SK-N-SH treated with all-trans-retinoic acid at 6 μM for 48 hours (cell line): Measurements from ENCODE around the gene MMP14.

Experiments
- ATAC-seq: fragments of 200-7000 bp; cut with Tn5 transposase; 3 replicates; pipeline ENCODE4 v1.9.1; 2020; ENCODE audit warnings: mild to moderate bottlenecking, moderate library complexity
- ARNTL ChIP-seq: fragments of 450-650 bp; formaldehyde crosslinking; IDR thresholded peaks from 2 replicates; pipeline ENCODE4 v1.5.0; 2020; ENCODE audit warnings: low read depth, mild to moderate bottlenecking, moderate library complexity, borderline replicate concordance
- BACH2 ChIP-seq: fragments of 250-450 bp; sonication (Bioruptor Pico); IDR thresholded peaks from 2 replicates; pipeline ENCODE4 v1.9.0; 2021; ENCODE audit warnings: mild to moderate bottlenecking, borderline replicate concordance
- CSDC2 ChIP-seq: fragments of 250-450 bp; sonication (Bioruptor Pico); IDR thresholded peaks from 2 replicates; pipeline ENCODE4 v1.5.0; 2020; ENCODE audit warnings: mild to moderate bottlenecking, moderate library complexity
- ESRRG ChIP-seq: fragments of 250-450 bp; sonication (Bioruptor Pico); IDR thresholded peaks from 2 replicates; pipeline ENCODE4 v1.6.1; 2021; ENCODE audit warnings: mild to moderate bottlenecking
- GLIS3 ChIP-seq: fragments of 250-450 bp; sonication (Bioruptor Pico); IDR thresholded peaks from 2 replicates; pipeline ENCODE4 v1.5.0; 2020; ENCODE audit warnings: mild to moderate bottlenecking, moderate library complexity
- ISL1 ChIP-seq: fragments of 250-450 bp; sonication (Bioruptor Pico); IDR thresholded peaks from 2 replicates; pipeline ENCODE4 v2.1.2; 2022; ENCODE audit warnings: mild to moderate bottlenecking, moderate library complexity
- OSR1 ChIP-seq: fragments of 250-450 bp; sonication (Bioruptor Pico); IDR thresholded peaks from 2 replicates; pipeline ENCODE4 v1.8.0; 2022; ENCODE audit warnings: moderate library complexity, mild to moderate bottlenecking, inconsistent platforms
- PPARA ChIP-seq: fragments of 250-450 bp; sonication (Bioruptor Pico); IDR thresholded peaks from 2 replicates; pipeline ENCODE4 v1.5.0; 2020; ENCODE audit warnings: mild to moderate bottlenecking, borderline replicate concordance
- RARB ChIP-seq: fragments of 250-450 bp; sonication (Bioruptor Pico); IDR thresholded peaks from 2 replicates; pipeline ENCODE4 v1.8.0; 2021; ENCODE audit warnings: mild to moderate bottlenecking, moderate library complexity
- TCF4 ChIP-seq: fragments of 250-450 bp; sonication (Bioruptor Pico); IDR thresholded peaks from 2 replicates; pipeline ENCODE4 v1.8.0; 2021; ENCODE audit warnings: mild to moderate bottlenecking, moderate library complexity, borderline replicate concordance
- TOX ChIP-seq: fragments of 250-450 bp; sonication (Bioruptor Pico); IDR thresholded peaks from 2 replicates; pipeline ENCODE4 v1.8.0; 2021; ENCODE audit warnings: mild to moderate bottlenecking, moderate library complexity, borderline replicate concordance
- ZC3H10 ChIP-seq: fragments of 250-450 bp; sonication (Bioruptor Pico); IDR thresholded peaks from 2 replicates; pipeline ENCODE4 v1.5.1; 2021; ENCODE audit warnings: mild to moderate bottlenecking, moderate library complexity
- ZFP3 ChIP-seq: fragments of 250-450 bp; sonication (Bioruptor Pico); IDR thresholded peaks from 2 replicates; pipeline ENCODE4 v1.5.0; 2020; ENCODE audit warnings: mild to moderate bottlenecking, moderate library complexity
- ZFP30 ChIP-seq: fragments of 450-650 bp; formaldehyde crosslinking; IDR thresholded peaks from 2 replicates; pipeline ENCODE4 v1.5.0; 2022; ENCODE audit warnings: mild to moderate bottlenecking, moderate library complexity
- ZNF565 ChIP-seq: fragments of 450-650 bp; formaldehyde crosslinking; conservative IDR thresholded peaks from 2 replicates; pipeline ENCODE4 v1.5.0; 2020; ENCODE audit warnings: low read depth, mild to moderate bottlenecking, moderate library complexity
- ZNF70 ChIP-seq: fragments of 450-650 bp; formaldehyde crosslinking; IDR thresholded peaks from 2 replicates; pipeline ENCODE4 v1.5.0; 2020; ENCODE audit warnings: mild to moderate bottlenecking, moderate library complexity
- ZNF8 ChIP-seq: fragments of 450-650 bp; formaldehyde crosslinking; IDR thresholded peaks from 2 replicates; pipeline ENCODE4 v1.5.0; 2020; ENCODE audit warnings: mild to moderate bottlenecking, moderate library complexity
- TF ChIP-seq, protein P1 (sequence below): fragments of 250-450 bp; sonication (Bioruptor Pico); IDR thresholded peaks from 2 replicates; pipeline ENCODE4 v1.8.0; 2021; ENCODE audit warnings: low read depth, mild to moderate bottlenecking, moderate library complexity, borderline replicate concordance
- TF ChIP-seq, protein P2 (sequence below): fragments of 250-450 bp; sonication (Bioruptor Pico); IDR thresholded peaks from 2 replicates; pipeline ENCODE4 v1.8.0; 2020; ENCODE audit warnings: mild to moderate bottlenecking, moderate library complexity, borderline replicate concordance
- TF ChIP-seq, protein P3 (sequence below): fragments of 250-450 bp; sonication (Bioruptor Pico); IDR thresholded peaks from 2 replicates; pipeline ENCODE4 v1.5.1; 2020; ENCODE audit warnings: low read depth, mild to moderate bottlenecking, moderate library complexity
- TF ChIP-seq, protein P4 (sequence below): fragments of 250-450 bp; sonication (Bioruptor Pico); IDR thresholded peaks from 2 replicates; pipeline ENCODE4 v1.5.0; 2020; ENCODE audit warnings: mild to moderate bottlenecking, moderate library complexity
- TF ChIP-seq, protein P5 (sequence below): fragments of 250-450 bp; sonication (Bioruptor Pico); IDR thresholded peaks from 2 replicates; pipeline ENCODE4 v1.5.1; 2021; ENCODE audit warnings: mild to moderate bottlenecking, moderate library complexity

The MMP14 gene

DNA sequence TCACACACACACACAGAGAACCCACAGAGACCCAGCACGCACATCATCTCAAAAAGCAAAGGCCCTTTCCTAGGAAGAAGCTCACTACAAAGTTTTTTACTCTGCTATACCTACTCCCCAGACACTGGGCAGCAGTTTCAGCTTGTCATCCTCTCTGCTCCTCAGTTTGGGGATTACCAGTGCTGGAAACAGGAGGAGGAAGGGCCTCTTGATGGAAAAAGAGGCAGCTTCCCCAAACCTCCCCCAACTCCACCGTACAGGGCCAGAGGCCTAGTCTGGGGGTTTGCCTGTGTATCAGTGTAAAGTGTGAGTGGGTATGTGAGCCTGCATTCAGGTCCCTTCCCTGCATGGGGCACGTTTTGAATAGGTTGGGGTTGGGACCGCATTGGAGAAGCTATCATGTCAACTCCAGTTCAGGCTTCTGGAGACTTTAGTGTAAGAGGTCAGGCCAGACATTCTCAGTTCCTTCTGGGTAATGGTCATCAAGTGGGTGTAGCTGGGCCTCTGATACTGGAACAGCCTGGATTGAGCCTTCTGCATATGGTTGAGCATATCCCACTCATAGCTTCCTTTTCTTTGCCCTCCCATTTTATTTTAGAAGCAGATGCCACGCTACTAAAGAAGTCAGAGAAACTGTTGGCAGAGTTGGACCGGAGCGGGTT, 47.8 kb downstream of the MMP14 start:
- no peak for ATAC-seq
- no peak for TF ChIP-seq TOX
- TF ChIP-seq, protein P1, sequence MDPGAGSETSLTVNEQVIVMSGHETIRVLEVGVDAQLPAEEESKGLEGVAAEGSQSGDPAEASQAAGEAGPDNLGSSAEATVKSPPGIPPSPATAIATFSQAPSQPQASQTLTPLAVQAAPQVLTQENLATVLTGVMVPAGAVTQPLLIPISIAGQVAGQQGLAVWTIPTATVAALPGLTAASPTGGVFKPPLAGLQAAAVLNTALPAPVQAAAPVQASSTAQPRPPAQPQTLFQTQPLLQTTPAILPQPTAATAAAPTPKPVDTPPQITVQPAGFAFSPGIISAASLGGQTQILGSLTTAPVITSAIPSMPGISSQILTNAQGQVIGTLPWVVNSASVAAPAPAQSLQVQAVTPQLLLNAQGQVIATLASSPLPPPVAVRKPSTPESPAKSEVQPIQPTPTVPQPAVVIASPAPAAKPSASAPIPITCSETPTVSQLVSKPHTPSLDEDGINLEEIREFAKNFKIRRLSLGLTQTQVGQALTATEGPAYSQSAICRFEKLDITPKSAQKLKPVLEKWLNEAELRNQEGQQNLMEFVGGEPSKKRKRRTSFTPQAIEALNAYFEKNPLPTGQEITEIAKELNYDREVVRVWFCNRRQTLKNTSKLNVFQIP (CRISPR knock-in tag) = no peak
- TF ChIP-seq ZFP3 (CRISPR knock-in tag) = no peak
- TF ChIP-seq CSDC2 (CRISPR knock-in tag) = no peak
- no peak for TF ChIP-seq ZC3H10 (CRISPR knock-in tag)
- no peak for TF ChIP-seq ESRRG (CRISPR knock-in tag)
- no peak for TF ChIP-seq ZNF8 (CRISPR knock-in tag)
- TF ChIP-seq RARB = no peak
- TF ChIP-seq, protein P2, sequence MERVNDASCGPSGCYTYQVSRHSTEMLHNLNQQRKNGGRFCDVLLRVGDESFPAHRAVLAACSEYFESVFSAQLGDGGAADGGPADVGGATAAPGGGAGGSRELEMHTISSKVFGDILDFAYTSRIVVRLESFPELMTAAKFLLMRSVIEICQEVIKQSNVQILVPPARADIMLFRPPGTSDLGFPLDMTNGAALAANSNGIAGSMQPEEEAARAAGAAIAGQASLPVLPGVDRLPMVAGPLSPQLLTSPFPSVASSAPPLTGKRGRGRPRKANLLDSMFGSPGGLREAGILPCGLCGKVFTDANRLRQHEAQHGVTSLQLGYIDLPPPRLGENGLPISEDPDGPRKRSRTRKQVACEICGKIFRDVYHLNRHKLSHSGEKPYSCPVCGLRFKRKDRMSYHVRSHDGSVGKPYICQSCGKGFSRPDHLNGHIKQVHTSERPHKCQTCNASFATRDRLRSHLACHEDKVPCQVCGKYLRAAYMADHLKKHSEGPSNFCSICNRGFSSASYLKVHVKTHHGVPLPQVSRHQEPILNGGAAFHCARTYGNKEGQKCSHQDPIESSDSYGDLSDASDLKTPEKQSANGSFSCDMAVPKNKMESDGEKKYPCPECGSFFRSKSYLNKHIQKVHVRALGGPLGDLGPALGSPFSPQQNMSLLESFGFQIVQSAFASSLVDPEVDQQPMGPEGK (CRISPR knock-in tag) = no peak
- TF ChIP-seq, protein P3, sequence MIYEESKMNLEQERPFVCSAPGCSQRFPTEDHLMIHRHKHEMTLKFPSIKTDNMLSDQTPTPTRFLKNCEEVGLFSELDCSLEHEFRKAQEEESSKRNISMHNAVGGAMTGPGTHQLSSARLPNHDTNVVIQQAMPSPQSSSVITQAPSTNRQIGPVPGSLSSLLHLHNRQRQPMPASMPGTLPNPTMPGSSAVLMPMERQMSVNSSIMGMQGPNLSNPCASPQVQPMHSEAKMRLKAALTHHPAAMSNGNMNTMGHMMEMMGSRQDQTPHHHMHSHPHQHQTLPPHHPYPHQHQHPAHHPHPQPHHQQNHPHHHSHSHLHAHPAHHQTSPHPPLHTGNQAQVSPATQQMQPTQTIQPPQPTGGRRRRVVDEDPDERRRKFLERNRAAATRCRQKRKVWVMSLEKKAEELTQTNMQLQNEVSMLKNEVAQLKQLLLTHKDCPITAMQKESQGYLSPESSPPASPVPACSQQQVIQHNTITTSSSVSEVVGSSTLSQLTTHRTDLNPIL (CRISPR knock-in tag) = no peak
- TF ChIP-seq, protein P4, sequence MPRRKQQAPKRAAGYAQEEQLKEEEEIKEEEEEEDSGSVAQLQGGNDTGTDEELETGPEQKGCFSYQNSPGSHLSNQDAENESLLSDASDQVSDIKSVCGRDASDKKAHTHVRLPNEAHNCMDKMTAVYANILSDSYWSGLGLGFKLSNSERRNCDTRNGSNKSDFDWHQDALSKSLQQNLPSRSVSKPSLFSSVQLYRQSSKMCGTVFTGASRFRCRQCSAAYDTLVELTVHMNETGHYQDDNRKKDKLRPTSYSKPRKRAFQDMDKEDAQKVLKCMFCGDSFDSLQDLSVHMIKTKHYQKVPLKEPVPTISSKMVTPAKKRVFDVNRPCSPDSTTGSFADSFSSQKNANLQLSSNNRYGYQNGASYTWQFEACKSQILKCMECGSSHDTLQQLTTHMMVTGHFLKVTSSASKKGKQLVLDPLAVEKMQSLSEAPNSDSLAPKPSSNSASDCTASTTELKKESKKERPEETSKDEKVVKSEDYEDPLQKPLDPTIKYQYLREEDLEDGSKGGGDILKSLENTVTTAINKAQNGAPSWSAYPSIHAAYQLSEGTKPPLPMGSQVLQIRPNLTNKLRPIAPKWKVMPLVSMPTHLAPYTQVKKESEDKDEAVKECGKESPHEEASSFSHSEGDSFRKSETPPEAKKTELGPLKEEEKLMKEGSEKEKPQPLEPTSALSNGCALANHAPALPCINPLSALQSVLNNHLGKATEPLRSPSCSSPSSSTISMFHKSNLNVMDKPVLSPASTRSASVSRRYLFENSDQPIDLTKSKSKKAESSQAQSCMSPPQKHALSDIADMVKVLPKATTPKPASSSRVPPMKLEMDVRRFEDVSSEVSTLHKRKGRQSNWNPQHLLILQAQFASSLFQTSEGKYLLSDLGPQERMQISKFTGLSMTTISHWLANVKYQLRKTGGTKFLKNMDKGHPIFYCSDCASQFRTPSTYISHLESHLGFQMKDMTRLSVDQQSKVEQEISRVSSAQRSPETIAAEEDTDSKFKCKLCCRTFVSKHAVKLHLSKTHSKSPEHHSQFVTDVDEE (CRISPR knock-in tag) = no peak
- TF ChIP-seq ISL1 (CRISPR knock-in tag) = no peak
- TF ChIP-seq, protein P5, sequence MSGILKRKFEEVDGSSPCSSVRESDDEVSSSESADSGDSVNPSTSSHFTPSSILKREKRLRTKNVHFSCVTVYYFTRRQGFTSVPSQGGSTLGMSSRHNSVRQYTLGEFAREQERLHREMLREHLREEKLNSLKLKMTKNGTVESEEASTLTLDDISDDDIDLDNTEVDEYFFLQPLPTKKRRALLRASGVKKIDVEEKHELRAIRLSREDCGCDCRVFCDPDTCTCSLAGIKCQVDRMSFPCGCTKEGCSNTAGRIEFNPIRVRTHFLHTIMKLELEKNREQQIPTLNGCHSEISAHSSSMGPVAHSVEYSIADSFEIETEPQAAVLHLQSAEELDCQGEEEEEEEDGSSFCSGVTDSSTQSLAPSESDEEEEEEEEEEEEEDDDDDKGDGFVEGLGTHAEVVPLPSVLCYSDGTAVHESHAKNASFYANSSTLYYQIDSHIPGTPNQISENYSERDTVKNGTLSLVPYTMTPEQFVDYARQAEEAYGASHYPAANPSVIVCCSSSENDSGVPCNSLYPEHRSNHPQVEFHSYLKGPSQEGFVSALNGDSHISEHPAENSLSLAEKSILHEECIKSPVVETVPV (CRISPR knock-in tag) = no peak
- TF ChIP-seq ARNTL = no peak
- no peak for TF ChIP-seq PPARA (CRISPR knock-in tag)
- TF ChIP-seq ZNF565 (CRISPR knock-in tag) = no peak
- no peak for TF ChIP-seq ZNF70 (CRISPR knock-in tag)

DNA sequence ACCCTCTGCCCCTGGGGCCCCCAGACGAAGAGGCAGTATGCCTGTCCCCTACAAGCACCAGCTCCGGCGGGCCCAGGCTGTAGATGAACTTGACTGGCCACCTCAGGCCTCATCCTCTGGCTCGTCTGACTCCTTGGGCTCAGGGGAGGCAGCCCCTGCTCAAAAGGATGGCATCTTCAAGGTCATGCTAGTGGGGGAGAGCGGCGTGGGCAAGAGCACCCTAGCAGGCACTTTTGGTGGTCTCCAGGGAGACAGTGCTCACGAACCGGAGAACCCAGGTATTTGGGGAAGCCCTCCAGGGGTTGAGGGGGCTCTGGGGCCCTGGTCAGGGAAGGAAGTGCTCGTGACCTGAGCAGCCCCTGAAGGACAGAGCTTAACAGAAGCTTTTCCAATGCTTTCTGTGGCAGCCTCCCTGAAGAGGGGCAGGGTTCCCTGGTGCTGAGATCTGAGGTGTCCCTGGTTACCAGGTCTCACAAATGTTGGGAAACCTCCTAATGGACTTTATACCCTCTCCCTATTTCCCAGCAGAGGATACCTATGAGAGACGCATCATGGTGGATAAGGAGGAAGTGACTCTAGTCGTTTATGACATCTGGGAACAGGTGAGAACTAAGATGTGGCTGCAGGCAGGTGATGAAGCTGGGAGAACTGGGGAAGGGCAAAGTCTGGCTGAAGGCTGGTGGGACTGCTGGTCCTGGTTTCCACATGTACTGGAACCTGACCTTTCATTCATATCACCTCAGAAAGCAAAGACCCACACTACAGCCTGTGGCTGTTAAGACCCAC, 48.5 kb downstream of the MMP14 start:
- ATAC-seq = no peak
- no peak for TF ChIP-seq OSR1 (CRISPR knock-in tag)
- TF ChIP-seq TCF4 (CRISPR knock-in tag) = no peak
- TF ChIP-seq, protein P1 (CRISPR knock-in tag) = no peak
- no peak for TF ChIP-seq ZNF8 (CRISPR knock-in tag)
- no peak for TF ChIP-seq ZFP3 (CRISPR knock-in tag)
- TF ChIP-seq ISL1 (CRISPR knock-in tag) = no peak
- no peak for TF ChIP-seq GLIS3 (CRISPR knock-in tag)
- no peak for TF ChIP-seq ZNF565 (CRISPR knock-in tag)
- no peak for TF ChIP-seq RARB
- no peak for TF ChIP-seq ZNF70 (CRISPR knock-in tag)
- TF ChIP-seq, protein P4 (CRISPR knock-in tag) = no peak
- no peak for TF ChIP-seq ARNTL
- TF ChIP-seq ZFP30 (CRISPR knock-in tag) = no peak
- no peak for TF ChIP-seq CSDC2 (CRISPR knock-in tag)
- TF ChIP-seq, protein P3 (CRISPR knock-in tag) = no peak
- TF ChIP-seq BACH2 (CRISPR knock-in tag) = no peak
